CD14-positive monocyte (primary cell): Measurements from ENCODE around the gene ANKRD13C. TPM values are rescaled to one million over a fixed set of nuclear protein-coding genes. Genes with fewer than 3 reads are reported as not detected.
A peak's percentile ranks its signal among the peaks of the same experiment; 100 is the strongest.

ENCODE experiments used
- DNase-seq, 3 donors: peaks; one replicate each; pipeline ENCODE4 v3.0.0-alpha.2; 2011 to 2022
- H2AFZ ChIP-seq: 2 replicates; pipeline ENCODE4 v1.6.0; 2012; ENCODE audit warnings: mild to moderate bottlenecking, low read depth, low read length, inconsistent platforms; ENCODE audit not compliant: insufficient read depth, poor library complexity, severe bottlenecking
- H3K27ac ChIP-seq, 2 donors: 1 replicate in 1 of 2; 2 replicates in 1 of 2; pipeline ENCODE4 v1.5.1; 2012 to 2013; ENCODE audit warnings: low read length in 2 of 2, control low read depth in 1 of 2, inconsistent platforms in 1 of 2, low read depth in 1 of 2, mild to moderate bottlenecking in 1 of 2
- H3K27me3 ChIP-seq, 2 donors: one replicate each; pipeline versions ENCODE4 v1.6.0 to v1.6.1; 2011 to 2013; ENCODE audit warnings: low read length in 2 of 2; ENCODE audit not compliant: control insufficient read depth in 2 of 2, insufficient read depth in 2 of 2
- H3K36me3 ChIP-seq, 2 donors: replicated peaks in 1 of 2; 1 replicate in 1 of 2; 2 replicates in 1 of 2; pipeline versions ENCODE4 v1.5.1 to v1.6.1; 2012 to 2013; ENCODE audit warnings: low read length in 2 of 2, control low read depth in 1 of 2, inconsistent platforms in 1 of 2, mild to moderate bottlenecking in 1 of 2; ENCODE audit not compliant: insufficient read depth in 2 of 2, control insufficient read depth in 1 of 2
- H3K4me1 ChIP-seq, 2 donors: 1 replicate in 1 of 2; 2 replicates in 1 of 2; pipeline versions ENCODE4 v1.5.1 to v1.6.1; 2012 to 2013; ENCODE audit warnings: low read length in 2 of 2, control low read depth in 1 of 2, inconsistent platforms in 1 of 2, mild to moderate bottlenecking in 1 of 2, moderate library complexity in 1 of 2; ENCODE audit not compliant: insufficient read depth in 2 of 2, control insufficient read depth in 1 of 2
- H3K4me2 ChIP-seq: replicated peaks from 2 replicates; pipeline ENCODE3; 2012; ENCODE audit warnings: low read length, moderate library complexity, mild to moderate bottlenecking; ENCODE audit not compliant: poor library complexity, severe bottlenecking; ENCODE audit errors: extremely low read depth
- H3K4me3 ChIP-seq, 3 experiments: fragments of 200-600 bp in 1 of 3; sonication (generic) in 1 of 3; replicated peaks in 1 of 3; 1 replicate in 2 of 3; 2 replicates in 1 of 3; pipeline ENCODE4 v1.5.1; 2011 to 2013; ENCODE audit warnings: low read length in 3 of 3, mild to moderate bottlenecking in 3 of 3, control low read depth in 2 of 3, low read depth in 2 of 3, inconsistent platforms in 1 of 3, moderate library complexity in 1 of 3
- H3K79me2 ChIP-seq: 2 replicates; pipeline ENCODE4 v1.6.0; 2012; ENCODE audit warnings: mild to moderate bottlenecking, control low read depth, inconsistent platforms, low read length, moderate library complexity; ENCODE audit not compliant: insufficient read depth
- H3K9ac ChIP-seq: 2 replicates; pipeline ENCODE4 v1.6.0; 2017; ENCODE audit warnings: low read length, mild to moderate bottlenecking; ENCODE audit not compliant: insufficient read depth, poor library complexity, severe bottlenecking
- H3K9me3 ChIP-seq, 2 donors: replicated peaks in 1 of 2; 1 replicate in 1 of 2; 2 replicates in 1 of 2; pipeline versions ENCODE4 v1.5.1 to v1.6.1; 2012 to 2013; ENCODE audit warnings: low read length in 2 of 2, control low read depth in 1 of 2; ENCODE audit not compliant: control insufficient read depth in 1 of 2, insufficient read depth in 1 of 2
- H4K20me1 ChIP-seq: 2 replicates; pipeline ENCODE4 v1.6.0; 2012; ENCODE audit warnings: mild to moderate bottlenecking, low read length, control low read depth, moderate library complexity; ENCODE audit not compliant: insufficient read depth
- H3K27ac Mint-ChIP-seq, 7 donors: one replicate each; pipeline ENCODE4 v1.8.0; 2020; ENCODE audit warnings: mild to moderate bottlenecking in 7 of 7, mixed read lengths in 7 of 7, moderate library complexity in 6 of 7, inconsistent platforms in 2 of 7
- H3K27me3 Mint-ChIP-seq, 3 donors: one replicate each; pipeline ENCODE4 v1.8.0; 2021 to 2022; ENCODE audit warnings: low read depth in 3 of 3, mild to moderate bottlenecking in 3 of 3, mixed read lengths in 3 of 3, moderate library complexity in 3 of 3, inconsistent platforms in 1 of 3
- H3K36me3 Mint-ChIP-seq, 2 donors: one replicate each; pipeline ENCODE4 v1.8.0; 2020; ENCODE audit warnings: mixed read lengths in 2 of 2, inconsistent platforms in 1 of 2, mild to moderate bottlenecking in 1 of 2
- H3K4me1 Mint-ChIP-seq: one replicate; pipeline ENCODE4 v1.8.0; 2020; ENCODE audit warnings: mild to moderate bottlenecking, mixed read lengths
- H3K4me3 Mint-ChIP-seq, 2 donors: one replicate each; pipeline ENCODE4 v1.8.0; 2020; ENCODE audit warnings: mild to moderate bottlenecking in 2 of 2, mixed read lengths in 2 of 2, moderate library complexity in 1 of 2
- H3K9me3 Mint-ChIP-seq, 7 donors: one replicate each; pipeline ENCODE4 v1.8.0; 2020 to 2022; ENCODE audit warnings: mixed read lengths in 7 of 7, mild to moderate bottlenecking in 6 of 7, moderate library complexity in 6 of 7, inconsistent platforms in 2 of 7
- WGBS: methylation state at CpG from one replicate; pipeline ENCODE4 v1.1.5; 2013; ENCODE audit warnings: missing lambda C conversion rate; ENCODE audit not compliant: insufficient coverage; 5-methylcytosine and 5-hydroxymethylcytosine counted together
- intact Hi-C, 2 donors: fragments of 100-400 bp; cut with micrococcal nuclease; formaldehyde crosslinking; loops; one replicate each; pipeline versions ENCODE4 v1.15.0 to v1.15.1; 2023
- polyA plus RNA-seq, 3 donors: library from polyadenylated mRNA; depleted of rRNA in 1 of 3; unstranded in 2 of 3; stranded (reverse) in 1 of 3; fragments of 300-500 nt in 2 of 3; fragments of >200 nt in 1 of 3; fragmentation: Illumina TruSeq in 2 of 3; gene quantifications; 1 replicate in 2 of 3; 2 replicates in 1 of 3; pipeline ENCODE4 v1.2.3, GENCODE V29; 2012 to 2021
- TF ChIP-seq, protein P1 (sequence below): fragments of 200-600 bp; IDR thresholded peaks from one replicate; pipeline ENCODE4 v1.8.0; 2022; ENCODE audit warnings: antibody characterized with exemption, mild to moderate bottlenecking

Gene ANKRD13C
- polyA plus RNA-seq, 3 donors = 4.5 to 7.6 (median 6.5) TPM

DNA sequence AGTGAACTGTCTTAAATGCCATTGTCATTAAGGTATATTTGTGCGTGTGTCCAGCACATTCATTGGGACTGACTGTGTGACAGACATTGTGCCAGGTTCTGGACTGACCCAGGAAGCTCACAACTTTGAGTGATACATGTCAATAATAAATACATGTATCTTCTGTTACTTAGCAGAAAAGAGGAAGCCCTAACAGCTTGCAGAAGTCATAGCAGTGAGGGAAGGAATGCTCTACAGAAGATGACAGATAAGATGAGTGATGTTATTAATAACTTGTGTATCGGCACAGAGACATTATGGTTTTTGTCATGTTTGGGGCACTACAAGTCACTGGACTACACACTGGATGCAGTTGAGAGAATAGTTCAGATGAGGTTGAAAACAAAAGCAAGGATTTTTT lies 134.5 kb downstream of the ANKRD13C start:
- Histone ChIP-seq H3K79me2 (peaks cover 92% of the 10 kb centered on the region), H3K27ac (peak overlapping the region in 1 of 2 donors; percentile 71), H3K4me3 (no peak overlapping the region), H3K27me3 (no peaks in the 10 kb centered on the region), H3K9ac (no peak overlapping the region), H2AFZ (no peak overlapping the region), H3K9me3 (no peaks in the 10 kb centered on the region), H4K20me1 (peaks cover 25% of the 10 kb centered on the region), H3K4me2 (no peak overlapping the region), H3K4me1 (peaks cover 14 to 32% of the 10 kb centered on the region in 2 donors), H3K36me3 (peaks cover 6 to 47% of the 10 kb centered on the region in 2 donors)
- Mint-ChIP-seq H3K9me3 (no peaks in the 10 kb centered on the region), H3K27me3 (no peaks in the 10 kb centered on the region), H3K4me3 (no peak overlapping the region), H3K27ac (peak overlapping the region in 5 of 7 donors; percentile 44 to 91 (median 71)), H3K4me1 (peaks cover 28% of the 10 kb centered on the region), H3K36me3 (peaks cover 32 to 41% of the 10 kb centered on the region in 2 donors)
- peak in 2 of 3 donors; percentile 25 to 41 for DNase-seq
- intact Hi-C loops = no loop called here
- 0% methylated on average over 1 of the region's 2 CpGs for WGBS
- TF ChIP-seq, protein P1, sequence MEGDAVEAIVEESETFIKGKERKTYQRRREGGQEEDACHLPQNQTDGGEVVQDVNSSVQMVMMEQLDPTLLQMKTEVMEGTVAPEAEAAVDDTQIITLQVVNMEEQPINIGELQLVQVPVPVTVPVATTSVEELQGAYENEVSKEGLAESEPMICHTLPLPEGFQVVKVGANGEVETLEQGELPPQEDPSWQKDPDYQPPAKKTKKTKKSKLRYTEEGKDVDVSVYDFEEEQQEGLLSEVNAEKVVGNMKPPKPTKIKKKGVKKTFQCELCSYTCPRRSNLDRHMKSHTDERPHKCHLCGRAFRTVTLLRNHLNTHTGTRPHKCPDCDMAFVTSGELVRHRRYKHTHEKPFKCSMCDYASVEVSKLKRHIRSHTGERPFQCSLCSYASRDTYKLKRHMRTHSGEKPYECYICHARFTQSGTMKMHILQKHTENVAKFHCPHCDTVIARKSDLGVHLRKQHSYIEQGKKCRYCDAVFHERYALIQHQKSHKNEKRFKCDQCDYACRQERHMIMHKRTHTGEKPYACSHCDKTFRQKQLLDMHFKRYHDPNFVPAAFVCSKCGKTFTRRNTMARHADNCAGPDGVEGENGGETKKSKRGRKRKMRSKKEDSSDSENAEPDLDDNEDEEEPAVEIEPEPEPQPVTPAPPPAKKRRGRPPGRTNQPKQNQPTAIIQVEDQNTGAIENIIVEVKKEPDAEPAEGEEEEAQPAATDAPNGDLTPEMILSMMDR = no peak

DNA sequence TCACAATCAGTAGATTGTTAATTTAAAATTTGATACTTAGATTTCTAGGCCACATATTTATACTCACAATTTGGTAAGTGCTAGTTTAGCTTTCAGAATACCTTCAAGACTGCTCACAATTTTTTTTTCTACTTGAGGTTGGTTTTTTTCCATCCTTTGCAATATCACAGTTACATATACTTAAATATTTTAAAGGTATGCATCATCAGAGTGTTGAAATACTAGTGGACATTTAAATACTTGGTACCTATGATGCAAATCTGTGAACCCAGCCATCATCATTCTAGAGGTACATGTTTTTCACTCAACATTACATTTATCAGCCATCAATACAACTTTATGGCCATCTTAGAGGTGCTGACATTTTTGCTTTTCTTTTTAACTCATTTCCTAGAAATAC lies 143.0 kb downstream of the ANKRD13C start:
- no peaks in the 10 kb centered on the region for H3K9me3 ChIP-seq
- Mint-ChIP-seq H3K27ac (peak overlapping the region in 1 of 7 donors; percentile 15), H3K4me3 (no peak overlapping the region), H3K9me3 (no peaks in the 10 kb centered on the region), H3K36me3 (peaks cover 22 to 50% of the 10 kb centered on the region in 2 donors), H3K27me3 (peaks cover 0 to 2% (median 0%) of the 10 kb centered on the region in 3 donors), H3K4me1 (peaks cover 14% of the 10 kb centered on the region)
- no peak for DNase-seq
- intact Hi-C loops = no loop called here
- TF ChIP-seq, protein P1 = no peak
- H3K36me3 ChIP-seq = peaks cover 0 to 47% of the 10 kb centered on the region in 2 donors
- peaks cover 6 to 14% of the 10 kb centered on the region in 2 donors for H3K4me1 ChIP-seq
- H3K27me3 ChIP-seq = no peaks in the 10 kb centered on the region
- H3K9ac ChIP-seq = no peak overlapping the region
- H3K79me2 ChIP-seq = peaks cover 99% of the 10 kb centered on the region
- H3K4me3 ChIP-seq = no peak overlapping the region
- H3K4me2 ChIP-seq = no peak overlapping the region
- peaks cover 44% of the 10 kb centered on the region for H4K20me1 ChIP-seq
- no peak overlapping the region for H3K27ac ChIP-seq
- H2AFZ ChIP-seq = no peak overlapping the region
